ENCODE measurements around the gene FBXO31. TPM values are rescaled to one million over a fixed set of nuclear protein-coding genes. Genes with fewer than 3 reads are reported as not detected.

The FBXO31 gene
- total and polyA plus RNA-seq, 2 of the 8 experiments (the other 6 are each of a cell fraction or from before 2014, with no cell fraction given), result 8.3 to 21.6 TPM

DNA sequence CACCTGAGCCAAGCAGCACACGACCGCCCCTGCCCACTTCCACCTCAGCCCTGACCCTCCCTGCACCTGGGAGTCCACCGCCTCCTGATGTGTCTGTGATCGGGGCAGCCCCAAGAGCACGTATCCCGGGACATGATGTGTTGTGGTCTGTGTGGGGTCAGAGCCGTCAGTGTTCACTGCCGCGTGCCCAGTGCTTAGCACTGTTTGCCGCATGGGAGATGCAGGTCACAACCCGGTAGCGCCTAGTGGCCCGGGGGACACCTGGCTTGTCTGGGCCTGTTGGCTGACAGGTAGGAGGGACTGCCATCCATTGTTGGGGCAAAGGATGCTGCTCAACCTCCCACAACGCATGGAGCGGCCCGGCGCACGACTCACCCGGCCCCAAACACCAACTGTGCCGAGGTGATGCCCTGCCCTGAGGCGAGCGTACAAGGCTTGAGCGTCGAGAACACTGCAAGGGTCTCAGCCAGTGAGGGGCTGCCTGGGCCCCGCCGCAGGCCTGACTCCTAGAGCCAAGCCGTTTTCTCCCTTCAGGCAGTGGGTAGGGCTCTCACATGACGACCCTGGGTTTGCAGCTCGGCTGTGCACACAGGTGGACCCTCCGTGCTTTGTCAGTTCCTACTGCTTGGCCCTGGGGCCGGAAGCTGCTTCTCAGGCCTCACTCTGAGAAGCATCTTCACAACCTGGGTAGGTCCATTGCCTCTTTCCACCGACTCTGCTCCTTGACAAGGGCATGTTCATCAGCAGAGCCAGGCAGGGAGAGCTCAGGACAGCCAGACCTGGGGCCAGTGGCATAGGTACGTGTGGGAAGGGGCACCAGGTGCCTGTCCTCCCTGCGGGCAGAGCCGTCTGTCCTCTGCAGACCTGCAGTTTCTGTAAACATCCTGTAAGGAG, 60.5 kb downstream of the FBXO31 start:
- CTCF ChIA-PET (ENCODE audit: partially characterized antibody), result interaction anchor here (0.6 to 2.8 kb wide), 7 partner anchors 8 to 261 kb away, joined by 3 to 14 read pairs (median 3); no protein-coding TSS in a partner anchor
- Histone ChIP-seq H2AK5ac (ENCODE audit: low read depth, low read length) (no peak overlapping the region), H3K18ac (ENCODE audit: extremely low read depth, low read length) (no peak overlapping the region), H3K56ac (replicated peaks; ENCODE audit: insufficient read length, low read depth, low read length) (no peak overlapping the region), H4K5ac (ENCODE audit: insufficient read length, low read depth, low read length) (no peak overlapping the region), H3K27me3 (replicated peaks in 1 of 4; ENCODE audit: control insufficient read depth in 3 of 4, extremely low read depth in 1 of 4, insufficient read depth in 3 of 4, low read length in 3 of 4) (no peaks in the 10 kb centered on the region), H3K79me1 (ENCODE audit: low read depth, low read length) (no peaks in the 10 kb centered on the region; the same call in 1 of the 2 replicates), H3K79me2 (ENCODE audit: control insufficient read depth in 1 of 2, insufficient read depth in 2 of 2, low read length in 2 of 2) (peaks cover 0 to 6% of the 10 kb centered on the region in 2 experiments; a peak in 2 of 4 replicates), H2BK20ac (ENCODE audit: low read length) (no peak overlapping the region), H4K91ac (replicated peaks; ENCODE audit: insufficient read length, low read length) (no peak overlapping the region), H3K9me3 (ENCODE audit: insufficient read depth in 2 of 2, low read depth in 1 of 2, low read length in 1 of 2) (no peaks in the 10 kb centered on the region), H3K36me3 (ENCODE audit: control insufficient read depth in 2 of 4, insufficient read depth in 4 of 4, low read length in 3 of 4) (no peaks in the 10 kb centered on the region; a peak in 1 of 8 replicates), H3K9ac (replicated peaks in 1 of 4; ENCODE audit: extremely low read depth in 1 of 4, low read depth in 3 of 4, low read length in 3 of 4) (no peak overlapping the region), H4K8ac (ENCODE audit: extremely low read depth, insufficient read depth, low read length) (no peak overlapping the region), H3K4me2 (ENCODE audit: insufficient read depth in 1 of 2, low read depth in 2 of 2, low read length in 2 of 2) (no peak overlapping the region), H3K14ac (ENCODE audit: insufficient read length) (no peak overlapping the region), H3K4ac (replicated peaks; ENCODE audit: insufficient read length, low read depth, low read length) (no peak overlapping the region), H3K27ac (ENCODE audit: low read depth, low read length) (no peak overlapping the region), H2AFZ (ENCODE audit: low read length) (no peak overlapping the region), H3K23me2 (ENCODE audit: low read depth, low read length) (peaks cover 3% of the 10 kb centered on the region; the same call in 1 of the 2 replicates), H3K4me3 (ENCODE audit: extremely low read depth in 1 of 4, insufficient read depth in 2 of 4, low read depth in 3 of 4, low read length in 4 of 4) (no peak overlapping the region), H2BK5ac (ENCODE audit: low read depth, low read length) (no peak overlapping the region; the same call in 1 of the 2 replicates), H2BK12ac (ENCODE audit: low read depth, low read length) (no peak overlapping the region), H2BK15ac (ENCODE audit: low read length) (no peak overlapping the region), H2BK120ac (replicated peaks; ENCODE audit: low read depth, low read length) (no peak overlapping the region), H3K23ac (ENCODE audit: insufficient read length) (no peak overlapping the region), H4K20me1 (replicated peaks in 1 of 2; ENCODE audit: control insufficient read depth in 1 of 2, insufficient read depth in 2 of 2, low read length in 2 of 2) (peaks cover 3 to 4% of the 10 kb centered on the region in 2 experiments), H3K4me1 (replicated peaks in 1 of 4; ENCODE audit: control insufficient read depth in 3 of 4, insufficient read depth in 4 of 4, low read length in 3 of 4) (peaks cover 0 to 6% (median 4%) of the 10 kb centered on the region in 4 experiments; a peak in 6 of 7 replicates)
- DNase-seq (ENCODE audit: low read depth in 1 of 2, low spot score in 2 of 2), result no peak
- POLR2A ChIA-PET (ENCODE audit: partially characterized antibody), result interaction anchor here (0.9 to 1.2 kb wide), 3 partner anchors 7 to 71 kb away, joined by 3 read pairs; no protein-coding TSS in a partner anchor
- TF ChIP-seq EZH2 (IDR thresholded peaks at IDR 0.05; ENCODE audit: low read depth, low read length, severe bottlenecking), result no peak
- WGBS, 2 experiments (ENCODE audit: extremely low coverage in 1 of 2, insufficient coverage in 1 of 2, insufficient read length in 1 of 2, insufficient replicate concordance in 2 of 2, low coverage in 1 of 2, low lambda C conversion rate in 2 of 2, missing lambda C conversion rate in 1 of 2), result 93% methylated on average over 33 of the region's 35 CpGs; no CpG with 5 or more reads in 1 of the 2 experiments
- no peak for FAIRE-seq

All from H1 (cell line).